Endothelial cell of umbilical vein (primary cell): ENCODE results near the gene OTUD3. TPM values are rescaled to one million over a fixed set of nuclear protein-coding genes. Genes with fewer than 3 reads are reported as not detected.

Experiments
- BruUV-seq: library from RNA; stranded (reverse); fragments of 400-500 nt; replicated peaks from 2 replicates; lab custom pipeline; 2021; lab: Mats Ljungman, UMichigan
- CTCF ChIA-PET: fragments of 300-600, 350-600 bp; sonication (Branson Sonifier 250); formaldehyde crosslinking; loops from one replicate; lab custom pipeline; 2021; ENCODE audit warnings: antibody characterized with exemption, inconsistent platforms; lab: Charles Lee
- POLR2A ChIA-PET: fragments of 300-600, 350-600 bp; sonication (Branson Sonifier 250); formaldehyde crosslinking; loops from one replicate; lab custom pipeline; 2021; ENCODE audit warnings: antibody characterized with exemption, inconsistent platforms; lab: Charles Lee
- DNase-seq: peaks from one replicate; pipeline ENCODE4 v3.0.0-alpha.2; 2011; ENCODE audit warnings: low read depth, low spot score
- FAIRE-seq: peaks from 2 replicates; lab custom pipeline; 2011; peaks lifted over from hg19 to GRCh38; lab: Jason Lieb, UNC
- H2AFZ ChIP-seq: 2 replicates; pipeline ENCODE4 v1.6.0; 2012; ENCODE audit warnings: low read depth, low read length, control low read depth, inconsistent platforms
- H3K27ac ChIP-seq: 2 replicates; pipeline ENCODE4 v1.5.1; 2011; ENCODE audit warnings: low read depth, mild to moderate bottlenecking, control low read depth, low read length, moderate library complexity; ENCODE audit not compliant: insufficient read depth
- H3K27me3 ChIP-seq, 2 experiments: 2 replicates each; pipeline versions ENCODE4 v1.6.0 to v1.6.1; 2011; ENCODE audit warnings: low read length in 2 of 2, mixed read lengths in 1 of 2; ENCODE audit not compliant: control insufficient read depth in 2 of 2, insufficient read depth in 2 of 2
- H3K36me3 ChIP-seq, 2 experiments: 2 replicates in 1 of 2; 3 replicates in 1 of 2; pipeline ENCODE4 v1.5.1; 2011; ENCODE audit warnings: low read length in 2 of 2, mild to moderate bottlenecking in 1 of 2, moderate library complexity in 1 of 2; ENCODE audit not compliant: control insufficient read depth in 2 of 2, insufficient read depth in 2 of 2; ENCODE audit errors: extremely low read depth in 1 of 2
- H3K4me1 ChIP-seq: 3 replicates; pipeline ENCODE4 v1.5.1; 2011; ENCODE audit warnings: mild to moderate bottlenecking, low read length; ENCODE audit not compliant: control insufficient read depth, insufficient read depth; ENCODE audit errors: extremely low read depth
- H3K4me2 ChIP-seq: 2 replicates; pipeline ENCODE4 v1.6.1; 2011; ENCODE audit warnings: low read length, control low read depth, mixed read lengths; ENCODE audit not compliant: insufficient read depth
- H3K4me3 ChIP-seq, 3 experiments: fragments of 200-600 bp in 1 of 3; sonication (generic), shearing (Covaris generic) in 1 of 3; replicated peaks in 1 of 3; 2 replicates each; pipeline ENCODE4 v1.5.1; 2011 to 2016; ENCODE audit warnings: control low read depth in 3 of 3, low read length in 3 of 3, mild to moderate bottlenecking in 2 of 3, inconsistent platforms in 1 of 3, low read depth in 1 of 3, moderate library complexity in 1 of 3; ENCODE audit not compliant: insufficient read depth in 1 of 3
- H3K79me2 ChIP-seq: 2 replicates; pipeline ENCODE4 v1.6.0; 2012; ENCODE audit warnings: low read length, inconsistent platforms; ENCODE audit not compliant: control insufficient read depth, insufficient read depth
- H3K9ac ChIP-seq: replicated peaks from 2 replicates; pipeline ENCODE3; 2011; ENCODE audit warnings: low read length, control low read depth; ENCODE audit not compliant: insufficient read depth; ENCODE audit errors: extremely low read depth
- H3K9me1 ChIP-seq: replicated peaks from 3 replicates; pipeline ENCODE4 v1.6.0; 2011; ENCODE audit warnings: mild to moderate bottlenecking, low read length; ENCODE audit not compliant: control insufficient read depth, insufficient read depth; ENCODE audit errors: extremely low read depth
- H3K9me3 ChIP-seq: replicated peaks from 2 replicates; pipeline ENCODE4 v1.5.1; 2012; ENCODE audit warnings: low read length, inconsistent platforms; ENCODE audit not compliant: control insufficient read depth, insufficient read depth
- H4K20me1 ChIP-seq: replicated peaks from 2 replicates; pipeline ENCODE3; 2011; ENCODE audit warnings: mild to moderate bottlenecking, low read length; ENCODE audit not compliant: control insufficient read depth, insufficient read depth; ENCODE audit errors: extremely low read depth
- CTCF ChIP-seq, 2 donors: IDR thresholded peaks; 1 replicate in 1 of 2; 2 replicates in 1 of 2; pipeline ENCODE4 v1.5.1; 2011; ENCODE audit warnings: low read length in 2 of 2, mild to moderate bottlenecking in 2 of 2, moderate library complexity in 2 of 2, control low read depth in 1 of 2, inconsistent platforms in 1 of 2, low read depth in 1 of 2; ENCODE audit not compliant: insufficient read depth in 1 of 2; ENCODE audit errors: extremely low read depth in 1 of 2
- EZH2 ChIP-seq: IDR thresholded peaks from 2 replicates; pipeline ENCODE4 v1.6.1; 2012; ENCODE audit warnings: borderline replicate concordance, low read depth, mild to moderate bottlenecking, moderate library complexity, low read length, inconsistent platforms; ENCODE audit not compliant: severe bottlenecking
- FOS ChIP-seq: IDR thresholded peaks from 2 replicates; pipeline ENCODE4 v1.6.1; 2011; ENCODE audit warnings: mild to moderate bottlenecking, low read length, moderate library complexity, borderline replicate concordance; ENCODE audit not compliant: insufficient read depth
- GATA2 ChIP-seq: IDR thresholded peaks from 2 replicates; pipeline ENCODE4 v1.7.0; 2011; ENCODE audit warnings: low read depth, mild to moderate bottlenecking, moderate library complexity, mixed read lengths, low read length; ENCODE audit not compliant: insufficient read length, insufficient read depth
- JUN ChIP-seq: IDR thresholded peaks from 2 replicates; pipeline ENCODE4 v1.6.1; 2011; ENCODE audit warnings: borderline replicate concordance, low read depth; ENCODE audit not compliant: insufficient read length, insufficient read depth
- MAX ChIP-seq: IDR thresholded peaks from 2 replicates; pipeline ENCODE4 v1.6.1; 2011; ENCODE audit not compliant: insufficient read depth, insufficient read length
- MYC ChIP-seq: IDR thresholded peaks from one replicate; pipeline ENCODE4 v1.6.1; 2011; ENCODE audit warnings: mild to moderate bottlenecking, low read depth, low read length
- POLR2A ChIP-seq: IDR thresholded peaks from 2 replicates; pipeline ENCODE4 v1.6.1; 2012; ENCODE audit warnings: low read depth, mild to moderate bottlenecking, control low read depth, low read length
- POLR2AphosphoS5 ChIP-seq: IDR thresholded peaks from 2 replicates; pipeline ENCODE4 v1.6.1; 2012; ENCODE audit warnings: low read depth, mild to moderate bottlenecking, control low read depth, low read length, moderate library complexity; ENCODE audit not compliant: insufficient read depth
- dilution Hi-C: fragments of 300-500 bp; cut with MboI; formaldehyde crosslinking; loops from one replicate; pipeline ENCODE4 v1.15.0; 2019; ENCODE audit warnings: low sequenced_read_pairs; ENCODE audit not compliant: extremely low pct_ligation_motif_present
- intact Hi-C: fragments of 100-400 bp; cut with micrococcal nuclease; formaldehyde crosslinking; loops from one replicate; pipeline ENCODE4 v1.10.0; 2022
- polyA plus RNA-seq, 4 experiments: library from polyadenylated mRNA; depleted of rRNA in 3 of 4; stranded (reverse) in 3 of 4; unstranded in 1 of 4; fragments of >200 nt; gene quantifications; 2 replicates each; pipeline versions ENCODE4 v1.2.1 to v1.2.3, GENCODE V29; 2011 to 2012; ENCODE audit warnings: missing spikeins in 1 of 4
- total RNA-seq: library from RNA; stranded (reverse); gene quantifications from 2 replicates; pipeline ENCODE4 v1.2.3, GENCODE V29; 2021

The OTUD3 gene
- total and polyA plus RNA-seq, 2 donors (not counting 3 experiments of a cell fraction or from before 2014, with no cell fraction given): 3.1 to 10.6 TPM

- TF ChIP-seq CTCF (IDR thresholded peaks at IDR 0.05; ENCODE audit: extremely low read depth in 1 of 2, insufficient read depth in 1 of 2, low read depth in 1 of 2, low read length in 2 of 2) (no peak), FOS (no peak), EZH2 (no peak), MYC (no peak), JUN (no peak), POLR2AphosphoS5 (no peak), MAX (no peak), GATA2 (no peak), POLR2A (no peak)
- Histone ChIP-seq H3K4me3 (no peak overlapping the region), H3K27ac (no peak overlapping the region), H3K9me3 (no peaks in the 10 kb centered on the region), H4K20me1 (no peaks in the 10 kb centered on the region), H3K4me1 (no peaks in the 10 kb centered on the region), H3K27me3 (no peaks in the 10 kb centered on the region), H3K9ac (no peak overlapping the region), H3K4me2 (no peak overlapping the region), H2AFZ (no peak overlapping the region), H3K79me2 (no peaks in the 10 kb centered on the region), H3K9me1 (no peaks in the 10 kb centered on the region), H3K36me3 (peaks cover 6 to 26% of the 10 kb centered on the region in 2 experiments)
- FAIRE-seq (no peak), DNase-seq (no peak)
- POLR2A ChIA-PET: no interaction called here
- dilution Hi-C loops: no loop called here
- intact Hi-C loops: no loop called here
- no TSS peak for BruUV-seq
- CTCF ChIA-PET: interaction anchor here (1.1 kb wide), 1 partner anchor 11 kb away, joined by 3 read pairs; no protein-coding TSS in a partner anchor
These were observed 21.4 kb downstream of the OTUD3 start for GRCh38 chr1:19903621-19904020.
